NCI-H345 (cell line): Measurements from ENCODE around the gene TJP2.
A peak's percentile ranks its signal among the peaks of the same experiment; 100 is the strongest.
"Not testable (repeated sequence)": the region's sequence is repeated elsewhere in the genome, so short reads cannot be mapped to it uniquely, and the experiment has no call there.

Source experiments
- DNase-seq: peaks from one replicate; lab custom pipeline; 2025; lab: John Stamatoyannopoulos, UW

Gene TJP2

GRCh38 chr9:69293156-69293555, 119.1 kb downstream of the TJP2 start:
- DNase-seq = no peak

- DNase-seq = no peak
Measured at GRCh38 chr9:69295872-69296552, 121.9 kb downstream of the TJP2 start.

- no peak for DNase-seq
Measured at GRCh38 chr9:69297300-69297980, 123.4 kb downstream of the TJP2 start.

- no peak for DNase-seq
Measured at GRCh38 chr9:69299315-69299714, 125.2 kb downstream of the TJP2 start.

DNA sequence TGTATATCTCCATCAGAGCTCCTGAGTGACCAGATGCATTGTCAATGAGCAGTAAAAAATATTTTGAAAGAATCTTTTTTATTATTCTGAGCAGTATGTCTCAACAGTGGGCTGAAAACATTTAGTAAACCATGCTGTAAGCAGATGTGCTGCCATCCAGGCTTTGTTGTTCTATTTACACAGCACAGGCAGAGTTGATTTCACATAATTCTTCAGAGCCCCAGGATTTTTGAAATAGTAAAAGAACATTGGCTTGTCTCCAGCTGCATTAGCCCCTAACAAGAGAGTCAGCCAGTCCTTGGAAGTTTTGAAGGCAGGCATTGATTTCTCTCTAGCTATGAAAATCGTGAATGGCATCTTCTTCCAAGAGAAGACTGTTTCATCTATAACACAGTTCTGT, 125.7 kb downstream of the TJP2 start:
- DNase-seq = no peak

- DNase-seq = no peak
Measured at GRCh38 chr9:69303331-69303730, 129.3 kb downstream of the TJP2 start.

GRCh38 chr9:69306895-69307445, 132.9 kb downstream of the TJP2 start:
- not testable (repeated sequence) for DNase-seq

GRCh38 chr9:69307446-69308205, 133.5 kb downstream of the TJP2 start:
- DNase-seq = no peak

- no peak for DNase-seq
Measured at GRCh38 chr9:69308206-69308931, 134.3 kb downstream of the TJP2 start.

DNA sequence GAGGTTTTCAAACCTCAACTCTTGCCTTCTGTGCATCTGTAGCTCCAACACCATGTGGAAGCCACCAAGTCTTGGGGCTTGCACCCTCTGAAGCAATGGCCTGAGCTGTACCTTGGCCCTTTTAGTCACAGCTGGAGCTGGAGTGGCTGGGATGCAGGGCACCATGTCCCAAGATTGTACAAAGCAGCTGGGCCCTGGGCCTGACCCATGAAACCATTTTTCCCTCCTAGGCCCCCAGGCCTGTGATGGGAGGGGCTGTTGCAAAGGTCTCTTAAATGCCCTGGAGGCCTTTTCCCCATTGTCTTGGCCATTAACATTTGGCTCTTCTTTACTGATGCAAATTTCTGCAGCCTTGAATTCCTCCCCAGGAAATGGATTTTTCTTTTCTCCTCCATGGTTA, 139.1 kb downstream of the TJP2 start:
- no peak for DNase-seq

- DNase-seq = no peak
Measured at GRCh38 chr9:69314547-69314946, 140.5 kb downstream of the TJP2 start.

GRCh38 chr9:69317081-69317480, 143.0 kb downstream of the TJP2 start:
- no peak for DNase-seq

DNA sequence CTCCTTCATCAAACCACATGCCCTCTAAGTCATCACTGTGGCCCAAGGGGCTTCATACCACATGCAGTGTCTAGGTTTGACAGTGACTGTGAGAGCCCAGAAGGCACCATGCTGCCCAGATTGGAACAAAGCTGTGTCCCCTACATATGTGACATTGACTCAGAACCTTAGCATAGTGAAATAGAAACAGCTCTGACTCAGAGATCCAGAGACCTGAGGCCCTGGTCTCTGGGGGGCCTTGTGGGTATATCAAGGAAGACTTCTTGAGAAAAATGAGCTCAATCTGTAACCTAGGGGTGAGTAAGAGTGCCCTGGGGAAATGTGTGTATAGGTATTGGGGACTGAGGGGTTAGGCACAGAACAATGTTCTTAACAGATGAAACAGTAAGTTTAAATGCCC, 143.8 kb downstream of the TJP2 start:
- DNase-seq = no peak

- DNase-seq = peak; percentile 39
Measured at GRCh38 chr9:69319324-69320025, 145.4 kb downstream of the TJP2 start.

DNA sequence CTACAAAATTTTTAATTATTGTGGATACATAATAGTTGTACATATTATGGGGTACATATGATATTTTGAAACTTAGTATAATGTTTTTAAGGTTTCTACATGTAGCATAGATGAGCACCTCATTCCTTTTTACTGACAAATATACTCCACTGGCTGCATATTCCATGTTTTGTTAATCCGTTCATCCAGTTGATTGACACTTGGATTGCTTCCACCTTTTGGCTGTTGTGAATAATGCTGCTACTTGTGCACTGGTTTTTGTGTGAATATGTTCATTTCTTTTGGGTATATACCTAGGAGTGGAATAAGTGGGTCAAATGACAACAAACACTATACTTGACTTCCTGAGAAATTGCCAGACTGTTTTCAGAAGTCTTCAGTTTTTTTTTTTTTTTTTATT, 148.2 kb downstream of the TJP2 start:
- no peak for DNase-seq

DNA sequence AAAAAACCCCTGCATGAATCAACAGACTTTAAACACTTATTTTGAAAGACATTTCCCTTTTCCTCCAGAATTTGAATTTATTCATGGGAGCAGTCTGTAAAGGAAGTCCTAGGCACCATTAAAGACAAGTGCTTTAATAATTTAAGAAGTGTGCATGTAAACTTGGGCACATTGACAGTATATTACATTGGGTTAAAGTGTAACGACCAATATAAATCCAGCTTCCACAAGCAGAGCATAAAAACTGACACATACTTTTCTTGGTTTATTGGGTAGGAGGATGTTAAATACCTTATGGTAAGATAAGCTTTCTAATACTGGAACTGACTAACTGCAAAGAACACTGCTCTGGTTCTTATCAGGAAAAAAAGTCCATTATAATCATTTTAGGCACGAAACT, 149.8 kb downstream of the TJP2 start:
- DNase-seq = no peak
